Measurements from ENCODE around the gene FAM9C.

- TF ChIP-seq CTCF (IDR thresholded peaks at IDR 0.05): no peak
- TF ChIP-seq EP300 (IDR thresholded peaks at IDR 0.05): no peak
Observed at GRCh38 chrX:13087322-13088155, 43.1 kb upstream of the FAM9C start.

All from esophagus muscularis mucosa (tissue), 3 donors.